HG03575 (cell line): Measurements from ENCODE around the gene FAAH.

Experiments used
- ATAC-seq: cut with Tn5 transposase; IDR thresholded peaks from one replicate; pipeline ENCODE4 v1.9.1; 2021; ENCODE audit not compliant: unreplicated experiment, insufficient number of reproducible peaks, low FRiP score; ENCODE audit errors: extremely low read depth

FAAH gene

DNA sequence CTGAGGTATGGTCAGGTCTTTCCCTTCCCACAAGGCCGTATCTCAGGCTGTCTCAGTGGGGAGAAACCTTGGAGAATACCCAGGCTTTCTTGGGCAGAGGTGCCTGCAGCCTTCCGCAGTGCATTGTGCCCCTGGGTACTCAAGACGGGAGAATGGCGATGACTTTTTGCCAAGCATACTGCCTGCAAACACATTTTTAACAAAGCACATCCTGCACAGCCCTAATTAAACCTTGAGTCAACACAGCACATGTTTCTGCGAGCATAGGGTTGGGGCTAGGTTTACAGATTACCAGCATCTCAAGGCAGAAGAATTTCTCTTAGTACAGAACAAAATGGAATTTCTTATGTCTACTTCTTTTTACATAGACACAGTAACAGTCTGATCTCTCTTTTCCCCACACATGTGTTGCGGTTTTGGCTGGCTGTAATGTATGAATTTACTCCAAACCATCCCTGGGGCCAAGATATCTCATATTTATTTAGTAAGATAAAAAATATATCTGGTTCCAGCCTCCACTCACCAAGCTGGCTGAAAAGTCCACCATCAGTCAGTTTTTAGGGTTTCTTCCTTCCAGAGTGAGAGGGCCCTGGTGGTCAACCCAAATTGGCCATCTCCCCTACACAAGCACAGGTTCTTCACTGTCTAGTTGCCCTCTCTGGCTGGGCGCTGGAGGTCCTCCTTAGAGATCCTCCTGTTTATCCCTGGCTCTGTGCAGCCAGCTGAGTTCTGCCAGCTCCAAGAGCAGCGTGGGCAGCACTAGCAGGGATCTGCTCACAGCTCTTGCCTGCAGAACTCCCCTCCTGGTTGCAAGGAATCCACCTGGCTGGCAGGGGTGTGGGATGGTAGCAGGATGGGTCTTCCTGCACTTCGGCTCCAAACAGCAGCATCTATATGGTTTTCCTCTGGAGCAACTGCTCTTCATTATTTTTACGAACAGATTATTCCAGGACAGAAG lies 2.6 kb downstream of the FAAH start:
- no peak for ATAC-seq

- ATAC-seq: no peak
These were observed 5.2 kb downstream of the FAAH start for GRCh38 chr1:46399307-46399706.

- ATAC-seq: no peak
These were observed 6.3 kb downstream of the FAAH start for GRCh38 chr1:46400421-46400820.

- no peak for ATAC-seq
These were observed 7.2 kb downstream of the FAAH start for GRCh38 chr1:46401154-46401913.

- ATAC-seq: no peak
These were observed 8.0 kb downstream of the FAAH start for GRCh38 chr1:46401964-46402626.

GRCh38 chr1:46403916-46404315 lies 9.8 kb downstream of the FAAH start:
- no peak for ATAC-seq

- no peak for ATAC-seq
These were observed 10.5 kb downstream of the FAAH start for GRCh38 chr1:46404482-46405196.

- ATAC-seq: no peak
These were observed 11.1 kb downstream of the FAAH start for GRCh38 chr1:46405197-46405555.

DNA sequence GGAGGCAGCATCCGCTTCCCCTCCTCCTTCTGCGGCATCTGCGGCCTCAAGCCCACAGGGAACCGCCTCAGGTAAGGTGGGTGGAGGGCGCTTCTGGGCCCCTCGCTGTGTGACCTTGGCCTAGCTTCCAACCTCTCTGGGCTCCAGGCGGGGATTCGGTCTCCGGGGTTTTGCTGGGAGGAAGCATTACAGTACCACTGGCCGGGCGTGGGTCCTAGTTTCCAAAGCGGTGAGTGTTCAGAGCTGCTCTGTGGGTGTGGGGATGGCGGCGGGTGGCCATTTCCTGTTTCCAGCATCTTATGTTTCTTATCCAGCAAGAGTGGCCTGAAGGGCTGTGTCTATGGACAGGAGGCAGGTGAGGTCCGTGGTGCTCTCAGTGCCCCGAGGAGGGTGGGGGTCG lies 11.6 kb downstream of the FAAH start:
- ATAC-seq: no peak

- no peak for ATAC-seq
These were observed 12.9 kb downstream of the FAAH start for GRCh38 chr1:46406881-46407608.

DNA sequence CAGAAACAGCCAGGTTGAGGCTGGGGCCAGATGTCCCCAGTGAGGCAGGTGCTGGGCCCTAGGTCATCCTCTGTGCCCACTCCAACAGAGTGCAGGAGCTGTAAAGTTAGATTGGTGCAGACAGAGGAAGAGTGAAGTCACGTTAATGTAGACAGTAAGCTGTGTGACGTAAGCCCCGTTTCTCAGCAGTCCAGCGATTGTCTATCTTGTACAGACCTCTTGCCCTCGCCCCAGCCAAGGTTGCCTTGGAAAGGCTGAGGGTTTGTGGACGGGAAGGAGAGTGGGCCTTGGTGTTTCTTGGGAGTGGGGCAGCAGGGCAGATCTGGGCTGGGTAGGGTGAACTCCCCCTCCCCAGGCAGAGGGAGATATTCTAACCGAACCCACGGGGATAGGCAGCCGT lies 13.5 kb downstream of the FAAH start:
- no peak for ATAC-seq

- ATAC-seq: no peak
These were observed 14.4 kb downstream of the FAAH start for GRCh38 chr1:46408356-46409062.

DNA sequence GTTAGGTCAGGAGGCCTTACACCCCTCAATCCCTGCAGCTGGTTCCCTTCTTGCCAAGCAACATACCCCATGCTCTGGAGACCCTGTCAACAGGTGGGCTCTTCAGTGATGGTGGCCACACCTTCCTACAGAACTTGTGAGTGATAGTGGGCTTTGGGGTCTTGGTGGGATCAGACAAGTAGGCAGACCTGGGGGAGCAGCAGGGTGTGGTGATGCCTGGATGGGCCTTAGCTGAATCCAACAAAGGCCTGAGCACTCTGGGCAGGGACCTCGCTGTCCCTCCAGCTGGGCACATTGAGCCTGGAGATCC lies 14.9 kb downstream of the FAAH start:
- no peak for ATAC-seq

DNA sequence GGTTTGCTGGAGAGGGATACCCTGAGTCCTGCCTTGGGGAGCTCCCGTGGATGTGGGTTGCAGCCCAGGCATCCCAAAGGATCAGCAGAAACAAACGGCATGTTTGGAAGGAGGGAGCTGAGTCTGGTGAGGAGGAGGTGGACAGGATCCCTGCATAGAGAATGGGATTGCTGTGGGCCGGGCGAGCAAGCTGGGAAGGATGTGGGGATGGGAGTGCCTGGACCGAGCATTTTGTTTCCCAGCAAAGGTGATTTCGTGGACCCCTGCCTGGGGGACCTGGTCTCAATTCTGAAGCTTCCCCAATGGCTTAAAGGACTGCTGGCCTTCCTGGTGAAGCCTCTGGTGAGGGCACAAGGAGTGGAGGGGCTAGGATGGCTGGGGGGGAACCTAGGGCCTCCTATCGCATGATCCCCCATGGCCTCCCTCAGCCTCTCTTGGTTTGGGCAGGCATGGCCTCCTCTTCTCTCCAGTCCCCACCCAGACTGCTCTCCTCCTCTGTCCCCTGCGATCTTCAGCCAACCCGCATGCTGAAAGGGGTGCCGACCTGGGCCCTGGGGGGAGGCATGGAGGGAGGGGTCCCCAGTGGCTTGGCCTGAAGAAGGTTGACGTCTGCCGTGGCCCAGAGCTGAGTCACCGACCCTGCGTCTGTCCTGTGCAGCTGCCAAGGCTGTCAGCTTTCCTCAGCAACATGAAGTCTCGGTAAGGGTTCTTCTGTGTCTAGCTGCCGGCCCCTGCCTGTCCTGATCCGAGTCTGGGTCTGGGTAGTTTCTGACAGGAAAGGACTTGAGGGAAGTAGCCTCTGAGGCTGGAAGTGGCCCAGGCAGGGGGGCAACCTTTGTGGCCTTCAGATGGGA lies 16.3 kb downstream of the FAAH start:
- ATAC-seq: no peak

DNA sequence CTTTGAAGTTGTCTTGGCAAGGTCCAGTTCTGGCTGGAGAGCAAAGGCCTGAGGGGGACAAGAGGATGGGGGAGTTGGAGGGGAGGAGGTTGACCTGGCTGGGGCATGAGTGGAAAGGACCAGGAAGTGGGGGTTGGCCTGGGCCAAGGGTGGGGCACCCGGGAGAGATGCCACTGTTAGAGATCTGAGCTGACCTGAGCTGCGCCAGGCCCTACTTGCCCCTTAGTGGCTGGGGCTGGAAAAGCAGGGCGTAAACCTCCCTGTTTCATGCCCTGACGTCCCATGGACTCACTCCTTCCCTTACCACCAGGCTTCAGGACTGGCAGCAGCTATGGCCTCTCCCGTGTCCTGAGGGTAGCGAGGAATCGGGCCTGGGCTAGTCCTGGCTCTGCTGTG lies 16.9 kb downstream of the FAAH start:
- ATAC-seq: no peak

- no peak for ATAC-seq
These were observed 17.7 kb downstream of the FAAH start for GRCh38 chr1:46411601-46412341.
